NB4 (cell line): ENCODE results near the gene CYB5B.
A peak's percentile ranks its signal among the peaks of the same experiment; 100 is the strongest.

Source experiments
- DNase-seq: peaks from one replicate; pipeline ENCODE4 v3.0.0; 2010; ENCODE audit warnings: low read depth
- H3K4me3 ChIP-seq: one replicate; pipeline ENCODE4 v1.5.1; 2011; ENCODE audit warnings: mild to moderate bottlenecking, low read depth, low read length, moderate library complexity
- MAX ChIP-seq: IDR thresholded peaks from 2 replicates; pipeline ENCODE4 v1.6.1; 2011; ENCODE audit warnings: low read depth, low read length
- MYC ChIP-seq: IDR thresholded peaks from 2 replicates; pipeline ENCODE4 v1.6.1; 2011; ENCODE audit warnings: low read depth, low read length
- POLR2A ChIP-seq: IDR thresholded peaks from 2 replicates; pipeline ENCODE4 v1.6.1; 2011; ENCODE audit warnings: mild to moderate bottlenecking; ENCODE audit not compliant: insufficient read length; ENCODE audit errors: extremely low read depth
- TF ChIP-seq, protein P1 (sequence below): IDR thresholded peaks from one replicate; pipeline ENCODE4 v1.5.1; 2012; ENCODE audit warnings: low read depth, low read length

CYB5B gene

DNA sequence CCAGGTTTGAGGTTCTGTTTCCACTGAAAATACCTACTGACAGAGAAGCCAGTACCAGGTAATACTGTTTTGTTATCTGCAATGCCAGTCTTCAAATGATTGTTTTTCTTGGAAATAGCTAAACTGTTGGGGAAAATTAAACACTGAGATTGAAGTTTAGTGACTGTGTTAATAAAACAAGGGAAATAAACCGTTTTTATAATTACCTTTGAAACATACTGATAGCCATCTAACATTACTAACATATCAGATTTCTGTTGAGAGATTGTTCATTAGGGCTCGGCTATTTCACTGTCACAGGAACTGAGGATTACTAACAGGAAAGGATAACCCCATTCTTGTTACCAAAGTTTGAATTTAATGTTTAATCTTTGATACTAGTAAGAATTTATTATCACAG lies 42.1 kb downstream of the CYB5B start:
- TF ChIP-seq MYC (no peak), MAX (no peak), POLR2A (no peak)
- TF ChIP-seq, protein P1, sequence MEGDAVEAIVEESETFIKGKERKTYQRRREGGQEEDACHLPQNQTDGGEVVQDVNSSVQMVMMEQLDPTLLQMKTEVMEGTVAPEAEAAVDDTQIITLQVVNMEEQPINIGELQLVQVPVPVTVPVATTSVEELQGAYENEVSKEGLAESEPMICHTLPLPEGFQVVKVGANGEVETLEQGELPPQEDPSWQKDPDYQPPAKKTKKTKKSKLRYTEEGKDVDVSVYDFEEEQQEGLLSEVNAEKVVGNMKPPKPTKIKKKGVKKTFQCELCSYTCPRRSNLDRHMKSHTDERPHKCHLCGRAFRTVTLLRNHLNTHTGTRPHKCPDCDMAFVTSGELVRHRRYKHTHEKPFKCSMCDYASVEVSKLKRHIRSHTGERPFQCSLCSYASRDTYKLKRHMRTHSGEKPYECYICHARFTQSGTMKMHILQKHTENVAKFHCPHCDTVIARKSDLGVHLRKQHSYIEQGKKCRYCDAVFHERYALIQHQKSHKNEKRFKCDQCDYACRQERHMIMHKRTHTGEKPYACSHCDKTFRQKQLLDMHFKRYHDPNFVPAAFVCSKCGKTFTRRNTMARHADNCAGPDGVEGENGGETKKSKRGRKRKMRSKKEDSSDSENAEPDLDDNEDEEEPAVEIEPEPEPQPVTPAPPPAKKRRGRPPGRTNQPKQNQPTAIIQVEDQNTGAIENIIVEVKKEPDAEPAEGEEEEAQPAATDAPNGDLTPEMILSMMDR = no peak
- H3K4me3 ChIP-seq = no peak overlapping the region
- no peak for DNase-seq

- H3K4me3 ChIP-seq = no peak overlapping the region
- TF ChIP-seq MAX = no peak
- TF ChIP-seq MYC = no peak
- TF ChIP-seq, protein P1 = no peak
- TF ChIP-seq POLR2A = no peak
- DNase-seq = no peak
Observed at GRCh38 chr16:69467080-69467479, 42.7 kb downstream of the CYB5B start.

DNA sequence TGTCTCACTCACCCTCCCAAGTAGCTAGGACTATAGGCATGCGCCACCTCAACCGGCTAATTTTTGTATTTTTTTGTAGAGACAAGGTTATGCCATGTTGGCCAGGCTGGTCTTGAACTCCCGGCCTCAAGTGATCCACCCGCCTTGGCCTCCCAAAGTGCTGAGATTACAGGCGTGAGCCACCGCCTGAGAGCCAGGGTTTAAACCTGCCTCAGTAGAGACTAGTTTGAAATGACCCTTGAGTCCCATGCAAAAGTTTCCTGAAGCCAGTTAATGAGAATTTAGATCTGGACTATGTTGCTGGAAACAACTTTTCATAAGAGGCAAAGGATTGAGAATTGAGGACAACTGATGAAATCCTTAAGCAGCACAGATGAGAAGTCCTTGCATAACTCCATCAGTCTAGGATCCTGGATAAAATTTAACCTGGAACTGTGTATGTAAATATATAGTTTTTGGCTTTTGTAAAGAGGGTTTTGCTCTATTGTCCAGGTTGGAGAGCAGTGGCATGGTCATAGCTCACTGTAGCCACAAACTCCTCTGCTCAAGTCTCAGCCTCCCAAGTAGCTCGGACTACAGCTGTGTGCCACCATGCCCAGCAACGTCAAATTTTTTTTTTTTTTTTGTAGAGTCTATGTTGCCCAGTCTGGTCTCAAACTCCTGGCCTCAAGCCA lies 43.2 kb downstream of the CYB5B start:
- H3K4me3 ChIP-seq = no peak overlapping the region
- DNase-seq = no peak
- no peak for TF ChIP-seq MAX
- TF ChIP-seq, protein P1 = no peak
- TF ChIP-seq MYC = no peak
- TF ChIP-seq POLR2A = no peak

GRCh38 chr16:69469807-69470561 lies 45.6 kb downstream of the CYB5B start:
- DNase-seq = peak; percentile 62
- no peak overlapping the region for H3K4me3 ChIP-seq
- TF ChIP-seq MAX = no peak
- TF ChIP-seq, protein P1 = no peak
- TF ChIP-seq MYC = no peak
- no peak for TF ChIP-seq POLR2A

DNA sequence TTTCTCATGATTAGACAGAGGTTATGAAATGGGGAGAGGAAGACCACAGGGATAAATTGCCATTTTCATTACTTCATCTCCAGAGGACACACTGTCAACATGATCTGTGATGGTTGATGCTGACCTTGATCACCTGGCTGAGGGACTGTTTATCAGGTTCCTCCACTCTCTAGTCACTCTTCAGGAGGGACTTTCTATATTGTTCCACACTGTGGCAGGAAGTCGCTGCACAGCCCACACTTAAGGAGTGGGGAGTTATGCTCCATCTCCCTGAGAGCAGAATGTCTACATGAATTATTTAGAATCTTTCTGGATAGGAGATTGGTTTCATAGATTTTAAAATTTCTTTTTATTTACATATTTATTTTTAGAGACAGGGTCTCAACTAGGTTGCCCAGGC lies 46.7 kb downstream of the CYB5B start:
- no peak for DNase-seq
- no peak overlapping the region for H3K4me3 ChIP-seq
- TF ChIP-seq MYC = no peak
- no peak for TF ChIP-seq MAX
- no peak for TF ChIP-seq POLR2A
- TF ChIP-seq, protein P1 = no peak
